ENCODE measurements around the gene EEA1.

GRCh38 chr12:92735131-92735721, 193.9 kb downstream of the EEA1 start:
- TF ChIP-seq CTCF (conservative IDR thresholded peaks at IDR 0.05; ENCODE audit: low read length), result 0 out of 2 replicates have a peak, but pooled peaks have one; percentile 22
- TF ChIP-seq EZH2phosphoT487 (IDR thresholded peaks at IDR 0.05; ENCODE audit: borderline replicate concordance, low read depth, low read length), result no peak
